HepG2 (cell line): ENCODE measurements around the gene KRT73.

ENCODE experiments used
- CTCF ChIP-seq: sonication (generic); formaldehyde crosslinking; IDR thresholded peaks from 2 replicates; pipeline ENCODE4 v1.5.0; 2020; ENCODE audit warnings: mild to moderate bottlenecking, missing genetic modification reagents, moderate library complexity
- EZH2 ChIP-seq: conservative IDR thresholded peaks from 2 replicates; pipeline ENCODE4 v1.6.1; 2012; ENCODE audit warnings: mild to moderate bottlenecking, low read depth, low read length, moderate library complexity
- GATAD2A ChIP-seq: IDR thresholded peaks from 2 replicates; pipeline ENCODE4 v1.6.1; 2016
- MTA3 ChIP-seq: sonication (generic); formaldehyde crosslinking; IDR thresholded peaks from 2 replicates; pipeline ENCODE4 v1.4.0; 2020; ENCODE audit warnings: missing genetic modification reagents
- NFIC ChIP-seq: IDR thresholded peaks from 2 replicates; pipeline ENCODE4 v1.6.1; 2012; ENCODE audit warnings: mild to moderate bottlenecking, low read length, inconsistent platforms
- NFYB ChIP-seq: sonication (generic); formaldehyde crosslinking; IDR thresholded peaks from 2 replicates; pipeline ENCODE4 v1.4.0; 2020; ENCODE audit warnings: missing genetic modification reagents
- USF2 ChIP-seq, 2 experiments: sonication (generic) in 1 of 2; formaldehyde crosslinking in 1 of 2; IDR thresholded peaks; 2 replicates each; pipeline versions ENCODE4 v1.5.1 to v1.6.1; 2011 to 2020; ENCODE audit warnings: borderline replicate concordance in 1 of 2, low read depth in 1 of 2, low read length in 1 of 2, mild to moderate bottlenecking in 1 of 2, missing genetic modification reagents in 1 of 2, moderate library complexity in 1 of 2
- ZBTB40 ChIP-seq, 2 experiments: fragments of 450-650 bp in 1 of 2; sonication (generic) in 1 of 2; formaldehyde crosslinking in 1 of 2; IDR thresholded peaks; 2 replicates each; pipeline versions ENCODE4 v1.6.1 to v1.8.0; 2016 to 2022; ENCODE audit warnings: antibody characterized with exemption in 1 of 2, mild to moderate bottlenecking in 1 of 2, missing genetic modification reagents in 1 of 2
- ZNF367 ChIP-seq: sonication (generic); formaldehyde crosslinking; IDR thresholded peaks from 2 replicates; pipeline ENCODE4 v1.4.0; 2020; ENCODE audit warnings: missing genetic modification reagents, borderline replicate concordance
- ZNF549 ChIP-seq: sonication (generic); formaldehyde crosslinking; IDR thresholded peaks from 2 replicates; pipeline ENCODE4 v1.5.0; 2020; ENCODE audit warnings: missing genetic modification reagents

- TF ChIP-seq NFIC (no peak), ZNF367 (CRISPR knock-in tag) (no peak), CTCF (CRISPR knock-in tag) (no peak), ZNF549 (no peak), NFYB (CRISPR knock-in tag) (no peak), GATAD2A (CRISPR knock-in tag) (no peak), USF2 (IDR thresholded peaks at IDR 0.05; ENCODE audit: low read depth, low read length) (no peak), USF2 (CRISPR knock-in tag; IDR thresholded peaks at IDR 0.05; ENCODE audit: borderline replicate concordance) (no peak), ZBTB40 (IDR thresholded peaks at IDR 0.05) (no peak), ZBTB40 (CRISPR knock-in tag; IDR thresholded peaks at IDR 0.05) (no peak), EZH2 (no peak), MTA3 (no peak)
These were observed 18.9 kb upstream of the KRT73 start for GRCh38 chr12:52637299-52637698.
